Tibial nerve (tissue), 4 donors: ENCODE data around the gene RFNG. TPM values are rescaled to one million over a fixed set of nuclear protein-coding genes. Genes with fewer than 3 reads are reported as not detected.

Experiments used
- DNase-seq, 2 donors: peaks; one replicate each; pipeline ENCODE4 v3.0.0-alpha.2; 2019; ENCODE audit warnings: low spot score in 2 of 2
- H3K27ac ChIP-seq, 4 donors: fragments of 200-600 bp; sonication (generic) in 3 of 4; one replicate each; pipeline ENCODE4 v1.5.1; 2017 to 2019; ENCODE audit warnings: mild to moderate bottlenecking in 1 of 4
- H3K27me3 ChIP-seq, 2 donors: fragments of 200-600 bp; sonication (generic) in 1 of 2; one replicate each; pipeline versions ENCODE4 v1.5.1 to v1.6.0; 2017 to 2019
- H3K36me3 ChIP-seq, 3 donors: fragments of 200-600 bp; sonication (generic); one replicate each; pipeline ENCODE4 v1.5.1; 2018 to 2019
- H3K4me1 ChIP-seq, 4 donors: fragments of 200-600 bp; sonication (generic) in 3 of 4; one replicate each; pipeline ENCODE4 v1.5.1; 2017 to 2019
- H3K4me3 ChIP-seq, 4 donors: fragments of 200-600 bp; sonication (generic) in 3 of 4; one replicate each; pipeline ENCODE4 v1.5.1; 2017 to 2019; ENCODE audit warnings: mild to moderate bottlenecking in 1 of 4, moderate library complexity in 1 of 4
- H3K9me3 ChIP-seq, 4 donors: fragments of 200-600 bp; sonication (generic) in 3 of 4; one replicate each; pipeline ENCODE4 v1.5.1; 2017 to 2019
- CTCF ChIP-seq, 5 experiments: fragments of 200-600 bp in 3 of 5; fragments of 450-650 bp in 2 of 5; sonication (generic) in 3 of 5; IDR thresholded peaks; one replicate each; pipeline ENCODE4 v1.5.1; 2016 to 2019; ENCODE audit warnings: antibody characterized with exemption in 5 of 5, mild to moderate bottlenecking in 3 of 5, moderate library complexity in 2 of 5
- EP300 ChIP-seq, 2 donors: sonication (generic); formaldehyde crosslinking; IDR thresholded peaks; one replicate each; pipeline ENCODE4 v1.6.1; 2017; ENCODE audit warnings: antibody characterized with exemption in 2 of 2, mild to moderate bottlenecking in 1 of 2
- POLR2A ChIP-seq, 2 donors: fragments of 450-650 bp; IDR thresholded peaks; one replicate each; pipeline ENCODE4 v1.6.1; 2017; ENCODE audit warnings: antibody characterized with exemption in 2 of 2, mild to moderate bottlenecking in 2 of 2, moderate library complexity in 2 of 2
- WGBS, 2 donors: methylation state at CpG; one replicate each; pipeline ENCODE4 v1.1.5; 2018; 5-methylcytosine and 5-hydroxymethylcytosine counted together
- total RNA-seq, 4 donors: library from RNA; depleted of rRNA; stranded (reverse); fragments of >200 nt; gene quantifications; one replicate each; pipeline ENCODE4 v1.1.0, GENCODE V29; 2016

Gene RFNG
- total RNA-seq, 4 donors from 2014 or later, result 43.5 to 70.2 (median 64.4) TPM

GRCh38 chr17:82034371-82035011 lies 17.1 kb downstream of the RFNG start:
- Histone ChIP-seq H3K27ac (no peak overlapping the region), H3K36me3 (peaks cover 0 to 10% (median 0%) of the 10 kb centered on the region in 3 donors)
- 67 to 71% methylated on average over 20 to 23 of the region's 23 CpGs for WGBS, 2 donors

GRCh38 chr17:82033359-82034085 lies 18.1 kb downstream of the RFNG start:
- Histone ChIP-seq H3K4me1 (peaks cover 6 to 52% (median 30%) of the 10 kb centered on the region in 4 donors), H3K36me3 (peaks cover 0 to 20% (median 0%) of the 10 kb centered on the region in 3 donors), H3K9me3 (no peaks in the 10 kb centered on the region), H3K27ac (no peak overlapping the region), H3K27me3 (peaks cover 0 to 12% of the 10 kb centered on the region in 2 donors), H3K4me3 (no peak overlapping the region)
- WGBS, 2 donors, result 90 to 93% methylated on average over 18 to 32 of the region's 38 CpGs
- no peak for DNase-seq
- TF ChIP-seq POLR2A (IDR thresholded peaks at IDR 0.05) (no peak), EP300 (IDR thresholded peaks at IDR 0.05) (no peak), CTCF (IDR thresholded peaks at IDR 0.05) (no peak)

More at GRCh38 chr17:82034371-82035011, 17.1 kb downstream of the RFNG start:
- TF ChIP-seq EP300 (IDR thresholded peaks at IDR 0.05) (no peak), CTCF (IDR thresholded peaks at IDR 0.05) (no peak), POLR2A (IDR thresholded peaks at IDR 0.05) (no peak)
- DNase-seq, result no peak
- H3K27me3 ChIP-seq, result peaks cover 0 to 12% of the 10 kb centered on the region in 2 donors
- H3K4me1 ChIP-seq, result peaks cover 6 to 52% (median 30%) of the 10 kb centered on the region in 4 donors
- H3K4me3 ChIP-seq, result no peak overlapping the region
- no peaks in the 10 kb centered on the region for H3K9me3 ChIP-seq

GRCh38 chr17:82031885-82032627 lies 19.6 kb downstream of the RFNG start:
- 20 to 60% methylated on average over 1 to 33 of the region's 59 CpGs for WGBS, 2 donors
- Histone ChIP-seq H3K9me3 (no peaks in the 10 kb centered on the region), H3K36me3 (peaks cover 0 to 35% (median 0%) of the 10 kb centered on the region in 3 donors), H3K4me1 (peaks cover 6 to 44% (median 28%) of the 10 kb centered on the region in 4 donors), H3K4me3 (peak overlapping the region in 2 of 4 donors; percentile 15 to 57), H3K27me3 (peaks cover 0 to 12% of the 10 kb centered on the region in 2 donors), H3K27ac (no peak overlapping the region)
- no peak for DNase-seq
- TF ChIP-seq EP300 (IDR thresholded peaks at IDR 0.05) (no peak), CTCF (IDR thresholded peaks at IDR 0.05) (no peak), POLR2A (IDR thresholded peaks at IDR 0.05) (no peak)

GRCh38 chr17:82031303-82031884 lies 20.2 kb downstream of the RFNG start, which contains the start of gene RAC3:
TSS of gene RAC3 (plus strand) at chr17:82031678. CDS start at chr17:82031762, 84 bp downstream.
- Histone ChIP-seq H3K27ac (peak within 1 kb of the TSS in 2 of 4 donors; percentile 35 to 59), H3K27me3 (peaks cover 0 to 12% of the 10 kb centered on the region in 2 donors), H3K9me3 (no peaks in the 10 kb centered on the region), H3K4me1 (peaks cover 4 to 39% (median 24%) of the 10 kb centered on the region in 4 donors), H3K36me3 (peaks cover 0 to 40% (median 0%) of the 10 kb centered on the region in 3 donors), H3K4me3 (peak within 1 kb of the TSS; percentile 22 to 57 (median 46))
- 0% methylated on average over 6 of the region's 96 CpGs; no CpG with 5 or more reads in 1 of the 2 donors for WGBS, 2 donors
- no peak for TF ChIP-seq CTCF (IDR thresholded peaks at IDR 0.05)
- DNase-seq, result no peak
